GM18870 (cell line): Measurements from ENCODE around the gene PLXNB3.

Source experiments
- ATAC-seq: cut with Tn5 transposase; IDR thresholded peaks from one replicate; pipeline ENCODE4 v1.9.1; 2021; ENCODE audit warnings: moderate library complexity; ENCODE audit not compliant: unreplicated experiment

PLXNB3 gene

GRCh38 chrX:153784325-153784967 is 20.4 kb downstream of the PLXNB3 start:
- ATAC-seq: no peak

GRCh38 chrX:153786669-153787068 is 22.6 kb downstream of the PLXNB3 start:
- ATAC-seq: no peak

GRCh38 chrX:153789654-153790053 is 25.6 kb downstream of the PLXNB3 start:
- ATAC-seq: no peak

GRCh38 chrX:153791104-153791852 is 27.2 kb downstream of the PLXNB3 start:
- no peak for ATAC-seq

GRCh38 chrX:153792368-153792767 is 28.3 kb downstream of the PLXNB3 start:
- no peak for ATAC-seq

GRCh38 chrX:153793291-153793690 is 29.2 kb downstream of the PLXNB3 start:
- no peak for ATAC-seq

GRCh38 chrX:153794018-153794896 is 30.2 kb downstream of the PLXNB3 start, which contains the start of the genes IDH3G and SSR4:
IDH3G (minus strand) TSS chrX:153794375; CDS start chrX:153794326, 49 bp downstream.
SSR4 (plus strand) TSS chrX:153794668; CDS start chrX:153794688, 20 bp downstream.
- ATAC-seq: peak; percentile 69

GRCh38 chrX:153794897-153795816 is 31.1 kb downstream of the PLXNB3 start:
- ATAC-seq: no peak

GRCh38 chrX:153797415-153798015 is 33.5 kb downstream of the PLXNB3 start:
- ATAC-seq: no peak

GRCh38 chrX:153799326-153799725 is 35.3 kb downstream of the PLXNB3 start:
- ATAC-seq: no peak

GRCh38 chrX:153800177-153800722 is 36.2 kb downstream of the PLXNB3 start:
- no peak for ATAC-seq

- ATAC-seq: no peak
Observed at GRCh38 chrX:153800746-153801145, 36.7 kb downstream of the PLXNB3 start.

GRCh38 chrX:153801669-153802068 is 37.6 kb downstream of the PLXNB3 start:
- no peak for ATAC-seq

- no peak for ATAC-seq
Observed at GRCh38 chrX:153802513-153803045, 38.5 kb downstream of the PLXNB3 start.

- ATAC-seq: no peak
Observed at GRCh38 chrX:153803211-153804099, 39.4 kb downstream of the PLXNB3 start.

- ATAC-seq: no peak
Observed at GRCh38 chrX:153804100-153804595, 40.1 kb downstream of the PLXNB3 start.

GRCh38 chrX:153804621-153805020 is 40.6 kb downstream of the PLXNB3 start:
- ATAC-seq: no peak

- no peak for ATAC-seq
Observed at GRCh38 chrX:153805436-153805835, 41.4 kb downstream of the PLXNB3 start.
